Suprapubic skin (tissue), 4 donors: Measurements from ENCODE around the gene XRCC5. TPM values are rescaled to one million over a fixed set of nuclear protein-coding genes. Genes with fewer than 3 reads are reported as not detected.
A peak's percentile ranks its signal among the peaks of the same experiment; 100 is the strongest.
"Not testable (repeated sequence)": the region's sequence is repeated elsewhere in the genome, so short reads cannot be mapped to it uniquely, and the experiment has no call there.

Experiments used
- DNase-seq, 2 donors: peaks; one replicate each; pipeline ENCODE4 v3.0.0-alpha.2; 2019; ENCODE audit warnings: low spot score in 2 of 2
- H3K27ac ChIP-seq: fragments of 200-600 bp; sonication (generic); one replicate; pipeline ENCODE4 v1.5.1; 2019
- H3K27me3 ChIP-seq: fragments of 200-600 bp; sonication (generic); one replicate; pipeline ENCODE4 v1.5.1; 2019
- H3K36me3 ChIP-seq: fragments of 200-600 bp; sonication (generic); one replicate; pipeline ENCODE4 v1.5.1; 2019
- H3K4me1 ChIP-seq: fragments of 200-600 bp; sonication (generic); one replicate; pipeline ENCODE4 v1.5.1; 2019
- H3K4me3 ChIP-seq: fragments of 200-600 bp; sonication (generic); one replicate; pipeline ENCODE4 v1.5.1; 2019; ENCODE audit warnings: mild to moderate bottlenecking
- H3K9me3 ChIP-seq: fragments of 200-600 bp; sonication (generic); one replicate; pipeline ENCODE4 v1.5.1; 2019
- CTCF ChIP-seq, 2 donors: fragments of 200-600 bp in 1 of 2; fragments of 450-650 bp in 1 of 2; sonication (generic) in 1 of 2; IDR thresholded peaks; one replicate each; pipeline ENCODE4 v1.5.1; 2016 to 2019; ENCODE audit warnings: antibody characterized with exemption in 2 of 2, mild to moderate bottlenecking in 1 of 2, moderate library complexity in 1 of 2
- EP300 ChIP-seq: sonication (generic); formaldehyde crosslinking; IDR thresholded peaks from one replicate; pipeline ENCODE4 v1.6.1; 2017; ENCODE audit warnings: antibody characterized with exemption
- POLR2A ChIP-seq, 2 donors: fragments of 450-650 bp; IDR thresholded peaks; one replicate each; pipeline ENCODE4 v1.6.1; 2017; ENCODE audit warnings: antibody characterized with exemption in 2 of 2, mild to moderate bottlenecking in 2 of 2, moderate library complexity in 2 of 2
- POLR2AphosphoS5 ChIP-seq, 3 donors: sonication (generic); formaldehyde crosslinking; IDR thresholded peaks; one replicate each; pipeline ENCODE4 v1.6.1; 2017; ENCODE audit warnings: antibody characterized with exemption in 3 of 3
- WGBS: methylation state at CpG from one replicate; pipeline ENCODE4 v1.1.5; 2018; 5-methylcytosine and 5-hydroxymethylcytosine counted together
- total RNA-seq, 4 donors: library from RNA; depleted of rRNA; stranded (reverse); fragments of >200 nt; gene quantifications; one replicate each; pipeline ENCODE4 v1.1.0, GENCODE V29; 2016

XRCC5 gene
- total RNA-seq, 4 donors from 2014 or later: 122 to 153 (median 136) TPM

GRCh38 chr2:216074794-216075193, 34.4 kb upstream of the XRCC5 start:
- Histone ChIP-seq H3K36me3 (no peaks in the 10 kb centered on the region), H3K4me1 (no peaks in the 10 kb centered on the region), H3K27ac (no peak overlapping the region), H3K4me3 (no peak overlapping the region), H3K9me3 (no peaks in the 10 kb centered on the region), H3K27me3 (no peaks in the 10 kb centered on the region)
- 100% methylated on average over 1 of the region's 1 CpG for WGBS
- TF ChIP-seq POLR2A (IDR thresholded peaks at IDR 0.05) (no peak), EP300 (no peak), POLR2AphosphoS5 (IDR thresholded peaks at IDR 0.05) (no peak), CTCF (IDR thresholded peaks at IDR 0.05) (no peak)
- no peak for DNase-seq

- no peak overlapping the region for H3K27ac ChIP-seq
- DNase-seq: no peak
- peaks cover 4% of the 10 kb centered on the region for H3K4me1 ChIP-seq
- no peaks in the 10 kb centered on the region for H3K9me3 ChIP-seq
- no peak for TF ChIP-seq EP300
- TF ChIP-seq CTCF (IDR thresholded peaks at IDR 0.05): no peak
- no peak for TF ChIP-seq POLR2AphosphoS5 (IDR thresholded peaks at IDR 0.05)
- TF ChIP-seq POLR2A (IDR thresholded peaks at IDR 0.05): no peak
- no peak overlapping the region for H3K4me3 ChIP-seq
- no peaks in the 10 kb centered on the region for H3K36me3 ChIP-seq
- H3K27me3 ChIP-seq: no peaks in the 10 kb centered on the region
- WGBS: 84% methylated on average over 6 of the region's 6 CpGs
Measured at GRCh38 chr2:216075510-216076485, 33.4 kb upstream of the XRCC5 start.

GRCh38 chr2:216078776-216079175, 30.4 kb upstream of the XRCC5 start:
- no peak for TF ChIP-seq CTCF (IDR thresholded peaks at IDR 0.05)
- TF ChIP-seq POLR2A (IDR thresholded peaks at IDR 0.05): no peak
- TF ChIP-seq POLR2AphosphoS5 (IDR thresholded peaks at IDR 0.05): no peak
- no peak for TF ChIP-seq EP300
- DNase-seq: no peak
- Histone ChIP-seq H3K27ac (no peak overlapping the region), H3K27me3 (no peaks in the 10 kb centered on the region), H3K9me3 (no peaks in the 10 kb centered on the region), H3K4me1 (peaks cover 17% of the 10 kb centered on the region), H3K4me3 (no peak overlapping the region), H3K36me3 (no peaks in the 10 kb centered on the region)
- 87% methylated on average over 1 of the region's 1 CpG for WGBS

- not testable (repeated sequence) for DNase-seq, H3K27ac ChIP-seq, H3K27me3 ChIP-seq, H3K36me3 ChIP-seq, H3K9me3 ChIP-seq, H3K4me3 ChIP-seq
- 96% methylated on average over 10 of the region's 10 CpGs for WGBS
- H3K4me1 ChIP-seq: peaks cover 17% of the 10 kb centered on the region
Measured at GRCh38 chr2:216080048-216080447, 29.1 kb upstream of the XRCC5 start.

- H3K36me3 ChIP-seq: no peaks in the 10 kb centered on the region
- no peak for TF ChIP-seq CTCF (IDR thresholded peaks at IDR 0.05)
- no peak for TF ChIP-seq POLR2A (IDR thresholded peaks at IDR 0.05)
- TF ChIP-seq POLR2AphosphoS5 (IDR thresholded peaks at IDR 0.05): no peak
- TF ChIP-seq EP300: no peak
- 13% methylated on average over 1 of the region's 1 CpG for WGBS
- H3K4me3 ChIP-seq: peak overlapping the region; percentile 68
- peaks cover 17% of the 10 kb centered on the region for H3K4me1 ChIP-seq
- DNase-seq: no peak
- no peaks in the 10 kb centered on the region for H3K9me3 ChIP-seq
- no peaks in the 10 kb centered on the region for H3K27me3 ChIP-seq
- no peak overlapping the region for H3K27ac ChIP-seq
Measured at GRCh38 chr2:216081012-216081411, 28.1 kb upstream of the XRCC5 start.
